ENCODE results near the gene GHITM.
"Not testable (repeated sequence)": the region's sequence is repeated elsewhere in the genome, so short reads cannot be mapped to it uniquely, and the experiment has no call there.

Gene GHITM

DNA sequence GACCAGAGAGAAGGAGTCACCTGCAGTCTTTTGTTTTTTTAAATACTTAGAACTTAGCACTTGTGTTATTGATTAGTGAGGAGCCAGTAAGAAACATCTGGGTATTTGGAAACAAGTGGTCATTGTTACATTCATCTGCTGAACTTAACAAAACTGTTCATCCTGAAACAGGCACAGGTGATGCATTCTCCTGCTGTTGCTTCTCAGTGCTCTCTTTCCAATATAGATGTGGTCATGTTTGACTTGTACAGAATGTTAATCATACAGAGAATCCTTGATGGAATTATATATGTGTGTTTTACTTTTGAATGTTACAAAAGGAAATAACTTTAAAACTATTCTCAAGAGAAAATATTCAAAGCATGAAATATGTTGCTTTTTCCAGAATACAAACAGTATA lies 13.5 kb downstream of the GHITM start:
- H3K4me3 ChIP-seq (ENCODE audit: low read length): no peak overlapping the region

DNA sequence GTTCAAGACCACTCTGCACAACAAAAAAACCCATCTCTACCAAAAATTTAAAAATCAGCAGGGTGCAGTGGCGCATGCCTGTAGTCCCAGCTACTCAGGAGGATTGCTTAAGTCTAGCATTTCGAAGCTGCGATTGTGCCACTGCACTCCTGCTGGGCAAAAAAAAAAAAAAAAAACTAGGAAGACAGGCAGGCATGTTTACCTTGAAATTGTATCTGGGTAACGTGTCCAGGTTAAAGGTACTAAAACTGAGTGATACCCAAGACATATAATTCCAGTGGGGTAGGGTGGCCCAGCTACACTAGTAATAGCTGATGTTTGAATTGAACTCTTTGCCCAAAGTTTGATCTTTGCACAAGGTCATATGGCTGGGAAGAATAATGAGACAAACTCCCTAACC lies 16.2 kb downstream of the GHITM start:
- no peak overlapping the region for H3K4me3 ChIP-seq (ENCODE audit: low read length)
- no peak overlapping the region for H3K27ac ChIP-seq (ENCODE audit: low read length)
- no peaks in the 10 kb centered on the region for H3K27me3 ChIP-seq (ENCODE audit: insufficient read depth, low read length)
- H3K4me1 ChIP-seq (ENCODE audit: insufficient read depth, low read length): peaks cover 12% of the 10 kb centered on the region
- H3K9me3 ChIP-seq (ENCODE audit: insufficient read depth, low read depth, low read length): no peaks in the 10 kb centered on the region
- H3K9ac ChIP-seq (ENCODE audit: low read depth, low read length): no peak overlapping the region
- peaks cover 46% of the 10 kb centered on the region for H3K36me3 ChIP-seq (ENCODE audit: insufficient read depth, low read depth, low read length)

More for the DNA sequence above, 13.5 kb downstream of the GHITM start:
- no peaks in the 10 kb centered on the region for H3K9me3 ChIP-seq (ENCODE audit: insufficient read depth, low read depth, low read length)
- no peak overlapping the region for H3K27ac ChIP-seq (ENCODE audit: low read length)
- no peak overlapping the region for H3K9ac ChIP-seq (ENCODE audit: low read depth, low read length)
- no peaks in the 10 kb centered on the region for H3K27me3 ChIP-seq (ENCODE audit: insufficient read depth, low read length)
- no peaks in the 10 kb centered on the region for H3K4me1 ChIP-seq (ENCODE audit: insufficient read depth, low read length)
- peaks cover 69% of the 10 kb centered on the region for H3K36me3 ChIP-seq (ENCODE audit: insufficient read depth, low read depth, low read length)

DNA sequence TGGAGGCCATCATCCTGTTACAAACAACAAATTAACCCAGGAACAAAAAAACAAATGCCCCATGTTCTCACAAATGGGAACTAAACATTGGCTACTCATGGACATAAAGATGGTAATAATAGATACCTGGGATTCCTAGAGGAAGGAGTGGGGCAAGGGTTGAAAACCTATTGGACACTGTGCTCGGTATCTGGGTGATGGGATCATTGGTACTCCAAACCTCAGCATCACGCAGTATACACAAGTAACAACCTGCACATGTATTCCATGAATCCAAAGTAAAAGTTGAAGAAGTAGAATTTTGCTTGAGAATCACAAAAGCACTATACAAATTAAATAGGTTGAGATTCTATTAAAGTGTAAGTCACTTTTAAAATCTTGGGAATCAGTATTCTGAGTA lies 16.7 kb downstream of the GHITM start:
- Histone ChIP-seq H3K9ac (ENCODE audit: low read depth, low read length) (no peak overlapping the region), H3K9me3 (ENCODE audit: insufficient read depth, low read depth, low read length) (no peaks in the 10 kb centered on the region), H3K4me3 (ENCODE audit: low read length) (no peak overlapping the region), H3K27ac (ENCODE audit: low read length) (no peak overlapping the region), H3K36me3 (ENCODE audit: insufficient read depth, low read depth, low read length) (peaks cover 41% of the 10 kb centered on the region), H3K4me1 (ENCODE audit: insufficient read depth, low read length) (peaks cover 16% of the 10 kb centered on the region), H3K27me3 (ENCODE audit: insufficient read depth, low read length) (no peaks in the 10 kb centered on the region)

DNA sequence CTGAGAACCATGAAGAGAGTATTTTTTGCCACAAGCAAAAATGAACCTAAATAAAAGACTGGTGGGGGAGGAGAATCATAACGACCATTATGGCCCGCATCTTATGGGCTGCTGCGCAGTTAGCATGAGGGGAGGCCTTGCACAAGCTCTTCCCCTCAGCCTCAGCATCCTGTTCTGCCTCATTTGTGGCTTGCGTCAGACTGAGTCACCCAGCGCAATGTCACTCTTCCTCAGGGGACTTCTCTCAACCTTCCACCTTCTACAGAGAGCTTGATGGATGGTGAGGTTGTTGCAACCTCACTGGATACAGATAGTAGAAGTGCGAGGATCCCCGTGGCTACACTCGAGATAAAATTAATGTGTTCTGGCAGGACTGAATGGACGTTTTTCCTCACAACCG lies 17.5 kb downstream of the GHITM start:
- no peaks in the 10 kb centered on the region for H3K9me3 ChIP-seq (ENCODE audit: insufficient read depth, low read depth, low read length)
- peaks cover 34% of the 10 kb centered on the region for H3K36me3 ChIP-seq (ENCODE audit: insufficient read depth, low read depth, low read length)
- no peak overlapping the region for H3K4me3 ChIP-seq (ENCODE audit: low read length)
- H3K27ac ChIP-seq (ENCODE audit: low read length): no peak overlapping the region
- peaks cover 23% of the 10 kb centered on the region for H3K4me1 ChIP-seq (ENCODE audit: insufficient read depth, low read length)
- no peaks in the 10 kb centered on the region for H3K27me3 ChIP-seq (ENCODE audit: insufficient read depth, low read length)
- H3K9ac ChIP-seq (ENCODE audit: low read depth, low read length): no peak overlapping the region

DNA sequence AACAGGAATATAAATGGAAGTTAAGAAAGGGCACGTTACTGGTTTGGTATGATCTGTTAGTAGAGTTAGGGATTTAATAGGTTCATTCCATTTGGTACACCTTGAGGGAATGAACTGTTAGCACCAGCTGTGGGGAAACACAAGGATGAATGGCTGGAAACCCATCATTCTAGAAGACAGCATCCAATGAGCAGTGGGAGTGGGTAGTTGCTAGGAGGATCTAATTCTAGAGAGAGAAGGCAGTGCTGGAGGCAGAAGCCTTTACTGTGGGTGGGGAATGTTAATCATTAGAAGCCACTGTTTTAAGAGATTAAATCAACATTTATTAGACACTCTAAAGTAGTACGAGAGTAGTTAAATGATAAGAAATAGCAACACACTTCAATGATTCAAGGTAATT lies 18.8 kb downstream of the GHITM start:
- no peak overlapping the region for H3K9ac ChIP-seq (ENCODE audit: low read depth, low read length)
- no peaks in the 10 kb centered on the region for H3K27me3 ChIP-seq (ENCODE audit: insufficient read depth, low read length)
- peaks cover 21% of the 10 kb centered on the region for H3K36me3 ChIP-seq (ENCODE audit: insufficient read depth, low read depth, low read length)
- H3K4me3 ChIP-seq (ENCODE audit: low read length): no peak overlapping the region
- peaks cover 31% of the 10 kb centered on the region for H3K4me1 ChIP-seq (ENCODE audit: insufficient read depth, low read length)
- no peak overlapping the region for H3K27ac ChIP-seq (ENCODE audit: low read length)
- H3K9me3 ChIP-seq (ENCODE audit: insufficient read depth, low read depth, low read length): no peaks in the 10 kb centered on the region

DNA sequence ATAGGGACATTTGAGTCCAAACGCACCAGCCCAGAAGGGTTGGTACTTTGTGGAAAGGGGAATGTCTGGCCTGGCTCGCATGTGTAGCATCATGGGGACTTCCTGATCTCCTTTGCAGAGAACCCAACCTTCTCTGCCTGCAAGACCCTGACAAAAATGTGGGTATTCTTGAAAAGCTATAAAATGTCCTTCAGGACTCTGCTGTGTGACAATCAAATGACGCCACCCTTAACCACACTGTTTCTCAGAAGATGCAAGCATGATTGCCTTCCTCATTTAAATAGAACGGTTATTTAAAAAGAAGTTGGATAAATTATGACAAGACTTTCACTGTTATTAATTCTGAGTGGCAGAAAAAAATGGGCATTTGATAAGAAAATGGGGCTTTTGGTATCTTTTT lies 19.2 kb downstream of the GHITM start:
- Histone ChIP-seq H3K36me3 (ENCODE audit: insufficient read depth, low read depth, low read length) (peaks cover 16% of the 10 kb centered on the region), H3K27ac (ENCODE audit: low read length) (no peak overlapping the region), H3K9ac (ENCODE audit: low read depth, low read length) (no peak overlapping the region), H3K4me1 (ENCODE audit: insufficient read depth, low read length) (peaks cover 36% of the 10 kb centered on the region), H3K9me3 (ENCODE audit: insufficient read depth, low read depth, low read length) (no peaks in the 10 kb centered on the region), H3K27me3 (ENCODE audit: insufficient read depth, low read length) (no peaks in the 10 kb centered on the region), H3K4me3 (ENCODE audit: low read length) (no peak overlapping the region)

DNA sequence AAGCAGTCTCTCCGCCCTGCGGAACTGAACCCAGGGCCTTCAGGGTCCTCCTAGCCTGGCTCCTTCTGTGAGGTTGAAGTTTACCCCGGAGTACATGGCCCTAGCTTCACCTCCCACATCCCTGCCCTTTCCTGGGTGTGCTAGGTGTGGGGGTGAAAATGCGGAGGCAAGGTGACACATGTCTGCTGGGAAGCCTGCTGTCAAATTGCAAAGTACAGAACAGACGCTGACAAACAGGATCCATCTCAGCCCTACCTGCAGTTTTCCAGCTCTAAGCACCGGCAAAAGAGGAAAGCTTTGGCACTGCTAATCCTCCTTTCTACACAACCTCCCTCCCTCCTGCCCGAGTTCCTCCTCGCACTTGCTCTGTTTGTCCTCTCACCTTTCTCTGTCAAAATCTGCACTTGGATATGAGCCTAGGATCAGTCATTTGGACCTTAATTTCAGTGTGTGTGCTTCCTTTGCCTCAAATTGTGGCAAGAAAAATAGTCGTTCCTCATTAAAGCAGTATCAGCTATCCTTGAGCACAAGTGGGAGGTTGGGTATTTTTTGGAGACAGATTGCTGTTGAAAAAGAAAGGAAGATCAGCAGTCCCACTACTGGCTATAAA lies 19.9 kb downstream of the GHITM start:
- Histone ChIP-seq H3K4me1 (ENCODE audit: insufficient read depth, low read length) (peaks cover 41% of the 10 kb centered on the region), H3K4me3 (ENCODE audit: low read length) (no peak overlapping the region), H3K27me3 (ENCODE audit: insufficient read depth, low read length) (no peaks in the 10 kb centered on the region), H3K9me3 (ENCODE audit: insufficient read depth, low read depth, low read length) (no peaks in the 10 kb centered on the region), H3K36me3 (ENCODE audit: insufficient read depth, low read depth, low read length) (peaks cover 10% of the 10 kb centered on the region), H3K27ac (ENCODE audit: low read length) (no peak overlapping the region), H3K9ac (ENCODE audit: low read depth, low read length) (no peak overlapping the region)

DNA sequence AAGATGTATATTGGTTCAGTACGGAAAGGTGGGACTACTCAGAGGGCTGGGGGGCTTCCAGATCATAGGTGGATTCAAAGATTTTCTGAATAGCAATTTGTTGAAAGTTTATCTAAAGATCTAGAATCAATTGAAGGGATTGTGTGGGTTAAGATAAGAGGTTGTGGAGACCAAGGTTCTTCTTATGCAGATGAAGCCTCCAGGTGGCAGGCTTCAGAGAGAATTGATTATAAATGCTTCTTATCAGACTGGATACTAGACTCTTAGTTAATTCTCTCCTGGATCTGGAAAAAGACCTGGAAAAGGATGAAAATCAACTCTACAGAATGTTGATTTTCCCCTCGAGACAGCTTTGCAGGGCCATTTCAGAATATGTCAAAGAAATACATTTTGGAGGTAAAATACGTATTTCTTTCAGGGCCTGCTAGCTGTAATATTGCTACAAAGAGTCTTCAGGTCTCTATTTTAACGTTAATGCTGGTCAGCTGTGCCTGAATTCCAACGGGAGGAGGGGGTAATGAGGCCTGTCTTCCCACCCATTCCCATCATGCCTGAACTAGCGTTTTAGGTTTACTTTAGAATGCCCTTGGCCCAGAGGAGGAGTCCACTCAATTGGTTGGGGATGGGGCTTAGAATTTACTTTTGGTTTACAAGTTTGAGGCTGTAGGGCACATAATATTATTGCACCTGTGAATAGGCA lies 21.5 kb downstream of the GHITM start:
- no peaks in the 10 kb centered on the region for H3K9me3 ChIP-seq (ENCODE audit: insufficient read depth, low read depth, low read length)
- no peaks in the 10 kb centered on the region for H3K36me3 ChIP-seq (ENCODE audit: insufficient read depth, low read depth, low read length)
- no peak overlapping the region for H3K9ac ChIP-seq (ENCODE audit: low read depth, low read length)
- H3K27ac ChIP-seq (ENCODE audit: low read length): no peak overlapping the region
- H3K4me1 ChIP-seq (ENCODE audit: insufficient read depth, low read length): peaks cover 49% of the 10 kb centered on the region
- no peaks in the 10 kb centered on the region for H3K27me3 ChIP-seq (ENCODE audit: insufficient read depth, low read length)
- peak overlapping the region; percentile 14 for H3K4me3 ChIP-seq (ENCODE audit: low read length)

DNA sequence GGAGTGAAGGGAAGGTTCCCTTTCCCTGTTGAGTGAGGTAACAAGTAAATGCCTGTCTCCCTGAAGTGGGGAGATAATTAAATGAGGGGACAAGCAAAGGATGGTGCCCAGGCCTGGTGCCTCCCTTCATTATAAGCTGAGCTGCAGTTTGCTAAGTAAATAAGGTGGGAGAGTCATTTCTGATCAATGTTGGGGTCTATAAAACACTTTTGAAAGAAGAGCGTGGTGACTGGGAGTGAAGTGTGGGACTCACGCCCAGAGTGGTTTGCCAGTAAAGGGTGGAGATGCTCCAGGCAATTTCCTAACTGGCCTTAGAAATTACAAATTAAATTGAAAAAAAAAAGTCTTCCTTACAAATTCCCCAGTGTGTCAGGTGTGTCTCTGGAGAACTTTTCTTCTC lies 24.7 kb downstream of the GHITM start:
- H3K36me3 ChIP-seq (ENCODE audit: insufficient read depth, low read depth, low read length): no peaks in the 10 kb centered on the region
- peaks cover 48% of the 10 kb centered on the region for H3K4me1 ChIP-seq (ENCODE audit: insufficient read depth, low read length)
- no peak overlapping the region for H3K27ac ChIP-seq (ENCODE audit: low read length)
- no peaks in the 10 kb centered on the region for H3K9me3 ChIP-seq (ENCODE audit: insufficient read depth, low read depth, low read length)
- H3K4me3 ChIP-seq (ENCODE audit: low read length): peak overlapping the region; percentile 10; the same call in 1 of the 2 replicates
- H3K9ac ChIP-seq (ENCODE audit: low read depth, low read length): no peak overlapping the region
- H3K27me3 ChIP-seq (ENCODE audit: insufficient read depth, low read length): no peaks in the 10 kb centered on the region

DNA sequence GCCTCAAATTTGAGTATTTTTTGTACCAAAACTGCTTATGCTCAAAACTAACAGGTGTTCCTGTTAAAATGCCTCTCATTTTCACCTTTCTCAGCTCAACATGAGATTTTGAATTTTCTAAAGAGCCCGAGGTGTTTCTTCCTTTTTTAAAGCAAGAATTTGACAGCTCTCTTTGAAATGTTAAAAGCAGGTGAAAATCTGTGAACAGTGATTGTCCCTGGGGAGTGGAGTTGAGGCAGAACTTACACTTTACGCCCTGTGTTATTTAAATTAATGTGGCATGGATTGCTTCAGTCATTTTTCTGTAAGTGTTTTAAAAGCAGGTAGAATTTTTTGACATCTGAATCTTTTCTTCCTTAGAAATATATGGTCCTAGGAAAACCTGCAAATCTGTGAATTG lies 25.1 kb downstream of the GHITM start:
- Histone ChIP-seq H3K27me3 (ENCODE audit: insufficient read depth, low read length) (no peaks in the 10 kb centered on the region), H3K4me1 (ENCODE audit: insufficient read depth, low read length) (peaks cover 43% of the 10 kb centered on the region), H3K27ac (ENCODE audit: low read length) (no peak overlapping the region), H3K9ac (ENCODE audit: low read depth, low read length) (no peak overlapping the region), H3K9me3 (ENCODE audit: insufficient read depth, low read depth, low read length) (no peaks in the 10 kb centered on the region), H3K36me3 (ENCODE audit: insufficient read depth, low read depth, low read length) (no peaks in the 10 kb centered on the region), H3K4me3 (ENCODE audit: low read length) (peak overlapping the region; percentile 10)

DNA sequence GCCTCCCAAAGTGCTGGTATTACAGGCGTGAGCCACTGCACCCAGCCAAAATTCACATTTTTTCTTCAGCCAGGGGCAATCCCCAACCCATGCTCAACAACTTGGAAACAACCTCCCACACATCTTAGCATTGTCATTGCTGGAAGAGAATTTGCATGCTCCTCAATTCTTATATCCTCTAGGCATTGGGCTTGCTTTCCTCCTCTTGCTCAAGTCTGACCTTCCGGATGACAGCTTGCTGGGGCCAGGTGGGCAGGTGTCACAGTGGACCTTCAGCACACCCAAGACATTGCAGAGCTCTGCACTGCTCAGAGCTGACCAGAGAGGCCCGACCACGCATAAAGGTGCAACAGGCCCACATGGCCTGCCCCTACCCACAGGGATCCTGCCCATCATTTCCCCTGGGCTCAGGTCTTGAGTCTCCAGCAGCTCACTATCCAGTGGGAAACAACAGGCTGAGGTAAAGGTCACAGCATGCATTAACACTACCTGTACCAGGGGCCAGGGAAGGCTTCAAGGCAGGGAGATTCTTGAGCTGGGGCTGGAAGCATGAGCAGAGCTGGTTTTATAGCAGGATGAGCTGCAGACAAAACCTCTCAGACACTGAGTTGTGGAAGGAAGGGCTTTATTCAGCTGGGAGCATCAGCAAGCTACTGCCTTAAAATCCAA lies 27.4 kb downstream of the GHITM start:
- Histone ChIP-seq H3K9ac (ENCODE audit: low read depth, low read length) (no peak overlapping the region), H3K27ac (ENCODE audit: low read length) (no peak overlapping the region)

DNA sequence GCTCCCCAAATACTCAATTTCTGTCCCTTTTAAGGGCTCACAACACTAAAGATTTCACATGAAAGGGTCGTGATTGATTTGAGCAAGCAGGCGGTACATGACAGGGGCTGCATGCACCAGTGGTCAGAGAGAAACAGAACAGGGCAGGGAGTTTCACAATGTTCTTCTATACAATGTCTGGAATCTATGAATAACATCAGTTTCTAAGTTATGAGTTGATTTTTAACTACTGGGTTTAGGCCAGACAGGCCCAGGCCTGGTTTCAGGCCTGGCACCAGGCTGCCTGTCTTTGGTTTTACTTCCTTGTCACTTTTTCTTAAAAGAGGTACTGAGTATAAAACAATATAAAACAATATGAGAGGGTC lies 28.0 kb downstream of the GHITM start:
- not testable (repeated sequence) for H3K27me3 ChIP-seq (ENCODE audit: insufficient read depth, low read length); H3K9me3 ChIP-seq (ENCODE audit: insufficient read depth, low read depth, low read length); H3K9ac ChIP-seq (ENCODE audit: low read depth, low read length); H3K27ac ChIP-seq (ENCODE audit: low read length); H3K36me3 ChIP-seq (ENCODE audit: insufficient read depth, low read depth, low read length); H3K4me3 ChIP-seq (ENCODE audit: low read length)
- peaks cover 24% of the 10 kb centered on the region for H3K4me1 ChIP-seq (ENCODE audit: insufficient read depth, low read length)

More for the DNA sequence above, 27.4 kb downstream of the GHITM start:
- H3K9me3 ChIP-seq (ENCODE audit: insufficient read depth, low read depth, low read length): no peaks in the 10 kb centered on the region
- no peak overlapping the region for H3K4me3 ChIP-seq (ENCODE audit: low read length)
- peaks cover 27% of the 10 kb centered on the region for H3K4me1 ChIP-seq (ENCODE audit: insufficient read depth, low read length)
- no peaks in the 10 kb centered on the region for H3K36me3 ChIP-seq (ENCODE audit: insufficient read depth, low read depth, low read length)
- H3K27me3 ChIP-seq (ENCODE audit: insufficient read depth, low read length): no peaks in the 10 kb centered on the region

Data from iPS-20b (cell line).